ENCODE data around the gene POLR2H.

The POLR2H gene

DNA sequence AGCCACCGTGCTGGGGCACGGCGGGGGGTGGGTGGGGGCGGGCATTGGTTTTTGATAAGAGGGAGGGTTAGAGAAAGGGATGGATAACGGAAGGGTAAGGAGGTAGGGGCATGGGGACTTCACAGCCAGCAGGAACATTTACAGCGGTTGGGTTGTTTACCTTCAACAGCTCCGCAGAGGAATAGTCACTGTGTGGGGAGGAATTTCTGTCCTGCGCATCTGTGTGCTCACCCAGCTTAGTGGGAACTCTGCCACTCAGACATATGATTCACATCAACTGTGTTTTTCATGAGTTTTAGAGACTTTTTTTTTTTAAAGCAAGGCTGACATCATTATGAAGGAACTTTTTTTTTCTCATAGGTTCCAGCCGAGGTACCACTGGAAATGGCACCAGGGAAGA lies 37.9 kb downstream of the POLR2H start:
- Mint-ChIP-seq H3K27ac (ENCODE audit: low read depth) (no peak overlapping the region), H3K4me3 (no peak overlapping the region), H3K27me3 (peaks cover 59% of the 10 kb centered on the region), H3K9me3 (no peaks in the 10 kb centered on the region), H3K4me1 (no peaks in the 10 kb centered on the region), H3K36me3 (ENCODE audit: insufficient read depth) (peaks cover 5% of the 10 kb centered on the region)
- ATAC-seq (replicated peaks; ENCODE audit: extremely low read depth, poor library complexity, severe bottlenecking), result no peak
- no peak for DNase-seq (ENCODE audit: low spot score in 2 of 2)

DNA sequence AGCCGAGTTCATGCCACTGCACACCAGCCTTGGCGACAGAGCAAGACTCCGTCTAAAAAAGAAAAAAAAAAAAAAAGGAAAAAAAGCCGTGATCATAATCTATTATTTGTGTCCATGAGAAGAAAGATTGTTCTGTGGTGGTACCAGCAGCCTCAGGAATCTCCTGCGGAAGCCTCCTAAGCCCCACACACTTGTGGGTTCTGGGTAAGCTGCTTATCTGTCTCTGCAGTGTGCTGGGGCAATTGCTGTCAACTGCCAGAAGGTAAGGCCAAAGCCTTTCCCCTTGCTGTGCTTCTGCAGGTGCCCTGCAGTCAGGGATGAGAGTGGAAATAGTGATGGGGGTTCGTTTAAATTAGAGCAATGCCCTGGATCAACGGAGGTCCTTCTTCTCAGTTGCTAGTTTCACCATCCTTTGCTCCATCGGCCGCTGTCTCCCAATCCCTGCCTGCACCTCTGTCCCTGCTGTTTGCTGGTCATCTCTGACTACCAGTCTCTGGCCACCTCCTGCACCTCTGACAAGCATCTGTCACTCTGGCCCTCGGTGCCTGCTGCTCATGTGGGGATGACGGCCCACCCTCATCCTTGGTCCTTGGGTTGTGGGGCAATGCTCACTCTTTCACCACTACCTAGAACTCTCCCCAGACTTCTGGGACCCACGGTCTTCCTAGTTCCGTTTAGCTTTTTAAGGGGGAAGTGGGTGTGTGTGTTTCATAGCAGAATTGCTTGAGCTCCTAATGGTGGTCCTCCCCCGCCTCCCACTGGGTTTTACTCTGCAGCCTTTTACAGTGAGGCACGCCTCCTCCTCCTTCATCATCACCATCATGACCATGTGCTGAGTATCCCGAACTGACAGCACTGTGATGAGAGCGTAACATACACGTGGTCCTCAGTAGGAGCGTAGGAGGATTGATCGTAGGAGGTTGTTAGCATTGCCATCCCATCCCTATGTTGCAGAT lies 43.8 kb downstream of the POLR2H start:
- H3K9me3 Mint-ChIP-seq, result no peaks in the 10 kb centered on the region
- H3K27me3 Mint-ChIP-seq, result peaks cover 54% of the 10 kb centered on the region
- ATAC-seq (replicated peaks; ENCODE audit: extremely low read depth, poor library complexity, severe bottlenecking) (no peak), DNase-seq (ENCODE audit: low spot score in 2 of 2) (no peak)
- H3K27ac Mint-ChIP-seq (ENCODE audit: low read depth), result no peak overlapping the region
- H3K36me3 Mint-ChIP-seq (ENCODE audit: insufficient read depth), result peaks cover 5% of the 10 kb centered on the region
- no peak overlapping the region for H3K4me3 Mint-ChIP-seq
- no peaks in the 10 kb centered on the region for H3K4me1 Mint-ChIP-seq

DNA sequence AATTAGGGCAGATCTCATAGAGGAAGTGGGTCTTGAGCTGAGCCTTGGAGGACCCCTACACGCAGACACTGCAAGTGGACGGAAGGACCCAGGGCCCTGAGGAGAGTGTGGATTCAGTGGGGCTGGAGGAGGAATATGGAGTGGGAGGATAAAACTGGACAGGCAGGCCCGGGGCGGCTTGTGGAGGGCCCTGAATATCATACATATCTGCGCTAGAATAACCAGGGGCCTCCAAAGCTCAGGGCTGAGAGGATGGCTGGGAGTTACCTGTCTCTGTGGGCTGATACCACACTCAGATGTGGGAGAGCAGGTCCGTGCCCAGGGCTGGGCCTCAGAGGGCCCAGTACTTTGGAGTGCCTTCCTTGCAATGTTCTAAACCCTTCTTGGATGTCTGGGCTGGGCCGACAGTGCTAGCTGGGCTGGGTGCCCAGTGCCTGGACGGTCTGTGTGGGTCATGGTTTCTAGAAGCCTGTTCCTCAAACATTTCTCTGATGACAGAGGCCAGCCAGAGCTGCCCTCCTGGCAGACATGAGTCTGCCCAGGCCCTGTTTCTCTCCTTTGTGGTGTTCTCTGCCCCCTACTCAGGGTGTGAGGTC lies 47.9 kb downstream of the POLR2H start:
- Mint-ChIP-seq H3K36me3 (ENCODE audit: insufficient read depth) (no peaks in the 10 kb centered on the region), H3K9me3 (no peaks in the 10 kb centered on the region), H3K4me3 (no peak overlapping the region), H3K4me1 (no peaks in the 10 kb centered on the region), H3K27ac (ENCODE audit: low read depth) (no peak overlapping the region), H3K27me3 (peaks cover 33% of the 10 kb centered on the region)
- ATAC-seq (replicated peaks; ENCODE audit: extremely low read depth, poor library complexity, severe bottlenecking) (no peak), DNase-seq (ENCODE audit: low spot score in 2 of 2) (no peak)

DNA sequence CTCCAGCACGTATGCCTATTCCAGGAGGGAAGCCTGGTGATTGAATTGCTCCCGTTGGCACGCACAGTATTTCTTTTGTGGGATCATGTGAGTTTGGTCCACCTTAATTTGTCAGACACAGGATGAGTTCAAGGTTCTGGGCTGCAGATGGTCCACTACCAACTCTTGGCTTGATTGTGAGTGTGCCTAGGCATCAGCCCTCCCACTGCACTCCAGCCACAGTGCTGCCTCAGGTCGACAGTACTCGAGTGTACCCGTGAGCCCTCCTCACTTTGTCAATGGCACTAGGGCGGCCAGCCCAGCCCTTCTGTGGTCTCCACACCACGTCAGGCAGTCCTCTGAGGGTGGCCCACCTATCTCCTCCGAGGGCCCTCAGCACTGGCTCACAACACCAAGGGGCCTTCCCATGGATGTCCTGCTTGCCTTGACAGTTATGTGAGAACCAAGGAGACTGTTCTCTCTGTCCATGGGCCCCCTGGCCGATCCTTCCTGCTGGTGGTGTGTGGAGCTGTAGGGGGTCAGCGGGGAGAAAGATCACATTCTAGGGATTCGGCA lies 48.5 kb downstream of the POLR2H start:
- no peak for DNase-seq (ENCODE audit: low spot score in 2 of 2)
- no peak overlapping the region for H3K4me3 Mint-ChIP-seq
- H3K27ac Mint-ChIP-seq (ENCODE audit: low read depth), result no peak overlapping the region
- no peak for ATAC-seq (replicated peaks; ENCODE audit: extremely low read depth, poor library complexity, severe bottlenecking)
- H3K4me1 Mint-ChIP-seq, result no peaks in the 10 kb centered on the region
- H3K36me3 Mint-ChIP-seq (ENCODE audit: insufficient read depth), result no peaks in the 10 kb centered on the region
- peaks cover 31% of the 10 kb centered on the region for H3K27me3 Mint-ChIP-seq
- no peaks in the 10 kb centered on the region for H3K9me3 Mint-ChIP-seq

DNA sequence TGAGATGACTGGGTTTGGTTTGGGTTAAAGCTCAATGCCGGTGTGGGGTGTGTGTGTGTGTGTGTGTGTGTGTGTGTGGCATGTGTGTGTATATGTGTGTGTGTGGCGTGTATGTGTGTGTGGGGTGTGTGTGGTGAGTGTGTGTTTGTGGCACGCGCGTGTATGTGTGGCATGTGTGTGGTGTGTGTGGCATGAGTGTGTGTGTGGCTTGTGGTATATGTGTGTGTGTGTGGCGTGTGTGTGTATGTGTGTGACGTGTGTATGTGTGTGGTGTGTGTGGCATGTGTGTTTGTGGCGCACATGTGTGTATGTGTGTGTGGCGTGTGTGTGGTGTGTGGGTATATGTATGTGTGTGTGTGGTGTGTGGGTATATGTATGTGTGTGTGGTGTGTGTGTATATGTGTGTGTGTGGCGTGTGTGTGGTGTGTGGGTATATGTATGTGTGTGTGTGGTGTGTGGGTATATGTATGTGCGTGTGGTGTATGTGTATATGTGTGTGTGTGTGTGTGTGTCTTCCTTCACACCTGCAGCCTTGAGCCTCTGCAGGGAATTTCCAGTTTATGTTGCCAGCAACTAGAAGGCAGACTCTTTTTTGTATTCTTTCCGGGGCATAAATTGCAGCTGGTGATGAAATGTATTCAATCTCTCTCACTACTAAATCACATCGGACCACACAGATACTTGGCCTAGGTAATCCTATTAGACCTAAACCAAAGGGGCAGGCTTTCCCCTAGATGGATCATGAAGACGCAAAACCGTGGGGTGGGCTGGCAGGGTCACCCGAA lies 53.1 kb downstream of the POLR2H start:
- ATAC-seq (replicated peaks; ENCODE audit: extremely low read depth, poor library complexity, severe bottlenecking) (no peak), DNase-seq (ENCODE audit: low spot score in 2 of 2) (no peak)
- Mint-ChIP-seq H3K27me3 (peaks cover 18% of the 10 kb centered on the region), H3K4me3 (no peak overlapping the region), H3K4me1 (no peaks in the 10 kb centered on the region), H3K36me3 (ENCODE audit: insufficient read depth) (peaks cover 1% of the 10 kb centered on the region), H3K27ac (ENCODE audit: low read depth) (no peak overlapping the region), H3K9me3 (no peaks in the 10 kb centered on the region)

DNA sequence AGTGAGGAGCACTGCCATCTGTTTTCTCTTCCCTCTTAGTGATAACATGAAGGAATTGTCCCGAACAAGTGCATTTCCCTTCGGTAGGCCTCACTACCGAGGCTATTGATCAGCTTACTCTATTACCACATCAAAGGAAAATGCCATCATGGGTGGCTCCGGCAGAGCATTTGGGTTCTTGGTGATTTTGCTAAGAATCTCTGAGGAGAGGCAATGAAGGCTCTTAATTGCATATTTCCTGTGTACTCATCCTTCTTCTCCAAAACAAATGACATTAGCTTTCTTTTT lies 53.6 kb downstream of the POLR2H start:
- Mint-ChIP-seq H3K36me3 (ENCODE audit: insufficient read depth) (peaks cover 1% of the 10 kb centered on the region), H3K4me1 (no peaks in the 10 kb centered on the region), H3K4me3 (no peak overlapping the region), H3K27me3 (peaks cover 15% of the 10 kb centered on the region), H3K27ac (ENCODE audit: low read depth) (no peak overlapping the region), H3K9me3 (no peaks in the 10 kb centered on the region)
- DNase-seq (ENCODE audit: low spot score in 2 of 2) (no peak), ATAC-seq (replicated peaks; ENCODE audit: extremely low read depth, poor library complexity, severe bottlenecking) (no peak)

DNA sequence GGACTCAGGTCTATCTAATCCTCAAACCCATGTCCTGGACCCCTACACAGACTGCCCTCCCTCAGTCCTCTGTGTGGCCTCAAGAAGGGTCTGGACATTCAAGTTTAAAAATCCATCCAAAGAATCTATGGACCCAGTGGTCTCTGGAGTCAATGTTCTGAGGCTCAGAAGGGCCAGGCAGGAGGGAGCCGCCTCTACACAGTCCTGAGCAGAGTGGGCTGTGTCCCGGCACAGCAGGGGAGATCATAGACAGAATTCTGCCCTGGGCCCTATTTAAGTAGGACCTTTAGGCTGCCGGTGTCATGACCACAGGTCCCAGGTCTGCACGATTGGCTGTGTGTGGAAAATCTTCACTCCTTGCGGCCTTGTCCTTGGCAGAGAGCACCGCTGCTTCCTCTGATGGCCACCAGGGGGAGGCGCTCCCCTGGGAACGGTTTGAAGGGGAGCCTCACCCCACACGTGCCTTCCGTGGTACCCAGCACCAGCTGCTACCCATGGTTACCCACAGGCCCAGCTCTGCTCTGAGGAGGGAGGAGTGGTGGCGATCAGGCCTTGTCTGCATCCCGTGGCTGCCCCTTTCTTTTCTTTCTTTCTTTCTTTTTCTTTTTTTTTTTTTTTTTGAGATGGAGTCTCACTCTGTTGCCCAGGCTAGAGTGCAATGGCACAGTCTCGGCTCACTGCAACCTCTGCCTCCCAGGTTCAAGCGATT lies 56.3 kb downstream of the POLR2H start:
- Mint-ChIP-seq H3K4me1 (no peaks in the 10 kb centered on the region), H3K9me3 (no peaks in the 10 kb centered on the region), H3K27ac (ENCODE audit: low read depth) (no peak overlapping the region), H3K4me3 (no peak overlapping the region), H3K36me3 (ENCODE audit: insufficient read depth) (peaks cover 1% of the 10 kb centered on the region), H3K27me3 (peaks cover 5% of the 10 kb centered on the region)
- ATAC-seq (replicated peaks; ENCODE audit: extremely low read depth, poor library complexity, severe bottlenecking), result peak; percentile 88
- peak; percentile 34 to 54 for DNase-seq (ENCODE audit: low spot score in 2 of 2)
